Caki2 (cell line): ENCODE measurements around the gene TIGIT. TPM values are rescaled to one million over a fixed set of nuclear protein-coding genes. Genes with fewer than 3 reads are reported as not detected.
"Not testable (repeated sequence)": the region's sequence is repeated elsewhere in the genome, so short reads cannot be mapped to it uniquely, and the experiment has no call there.

ENCODE experiments used
- DNase-seq: peaks from one replicate; pipeline ENCODE4 v3.0.0-alpha.2; 2015; ENCODE audit warnings: low read depth
- in situ Hi-C: cut with HindIII; loops from 2 replicates; pipeline ENCODE4 v1.10.0; 2016; ENCODE audit warnings: low sequenced_read_pairs, low pct_unique_long_range_greater_than_20kb, mixed read lengths
- total RNA-seq: library from RNA; depleted of rRNA; stranded (reverse); fragments of >200 nt; shearing (Covaris generic); gene quantifications from 2 replicates; pipeline ENCODE4 v1.2.3, GENCODE V29; 2014; ENCODE audit warnings: low replicate concordance; rRNA removed

The TIGIT gene
- not detected in 2 replicates for total RNA-seq

GRCh38 chr3:114293838-114294535 is at the start of gene TIGIT:
TSS of gene TIGIT (plus strand) at chr3:114294028. CDS start at chr3:114294062, 34 bp downstream.
- in situ Hi-C loops = no loop called here
- no peak for DNase-seq

GRCh38 chr3:114252954-114253353 is 40.9 kb upstream of the TIGIT start:
- no peak for DNase-seq
- in situ Hi-C loops = no loop called here

- no peak for DNase-seq
- in situ Hi-C loops = no loop called here
Measured at GRCh38 chr3:114253505-114253904, 40.3 kb upstream of the TIGIT start.

GRCh38 chr3:114259566-114259965 is 34.3 kb upstream of the TIGIT start:
- in situ Hi-C loops = no loop called here
- DNase-seq = no peak

GRCh38 chr3:114260152-114260551 is 33.7 kb upstream of the TIGIT start:
- no peak for DNase-seq
- in situ Hi-C loops = no loop called here

- no peak for DNase-seq
- in situ Hi-C loops = no loop called here
Measured at GRCh38 chr3:114270019-114270418, 23.8 kb upstream of the TIGIT start.

GRCh38 chr3:114272271-114272670 is 21.6 kb upstream of the TIGIT start:
- no peak for DNase-seq
- in situ Hi-C loops = no loop called here

GRCh38 chr3:114274929-114275328 is 18.9 kb upstream of the TIGIT start:
- DNase-seq = no peak
- in situ Hi-C loops = no loop called here

- DNase-seq, in situ Hi-C loops: not testable (repeated sequence)
Measured at GRCh38 chr3:114276856-114277255, 17.0 kb upstream of the TIGIT start.

GRCh38 chr3:114284644-114285043 is 9.2 kb upstream of the TIGIT start:
- in situ Hi-C loops = no loop called here
- no peak for DNase-seq

- no peak for DNase-seq
- in situ Hi-C loops = no loop called here
Measured at GRCh38 chr3:114285648-114286230, 8.1 kb upstream of the TIGIT start.

GRCh38 chr3:114286266-114286665 is 7.6 kb upstream of the TIGIT start:
- in situ Hi-C loops = no loop called here

GRCh38 chr3:114290911-114291901 is 2.6 kb upstream of the TIGIT start:
- peak; percentile 14 for DNase-seq
- in situ Hi-C loops = no loop called here

More at GRCh38 chr3:114286266-114286665, 7.6 kb upstream of the TIGIT start:
- no peak for DNase-seq

- no peak for DNase-seq
- in situ Hi-C loops = no loop called here
Measured at GRCh38 chr3:114294940-114295480, 1.2 kb downstream of the TIGIT start.

- DNase-seq = no peak
- in situ Hi-C loops = no loop called here
Measured at GRCh38 chr3:114295946-114296345, 2.1 kb downstream of the TIGIT start.

- peak; percentile 20 for DNase-seq
- in situ Hi-C loops = no loop called here
Measured at GRCh38 chr3:114299421-114299820, 5.6 kb downstream of the TIGIT start.

GRCh38 chr3:114299941-114300624 is 6.3 kb downstream of the TIGIT start:
- in situ Hi-C loops = no loop called here
- DNase-seq = no peak

GRCh38 chr3:114307222-114307830 is 13.5 kb downstream of the TIGIT start:
- no peak for DNase-seq
- in situ Hi-C loops = no loop called here
